ENCODE results near the gene PLAAT2. TPM values are rescaled to one million over a fixed set of nuclear protein-coding genes. Genes with fewer than 3 reads are reported as not detected.

PLAAT2 gene
- total and polyA plus RNA-seq, 4 donors, result 0.32 to 0.44 TPM; not detected in 2

- peaks cover 3 to 15% (median 8%) of the 10 kb centered on the region in 4 donors for H3K4me1 ChIP-seq (ENCODE audit: control insufficient read depth in 4 of 4, insufficient read depth in 4 of 4, low read length in 3 of 4)
- no peak overlapping the region for H3K27ac ChIP-seq (ENCODE audit: low read depth in 1 of 2, low read length in 2 of 2)
- no peaks in the 10 kb centered on the region for H3K36me3 ChIP-seq (ENCODE audit: control insufficient read depth in 4 of 4, insufficient read depth in 3 of 4, low read depth in 1 of 4, low read length in 3 of 4)
- DNase-seq (ENCODE audit: low spot score), result no peak
- TF ChIP-seq GABPA (IDR thresholded peaks at IDR 0.05 in 1 of 2, conservative IDR thresholded peaks at IDR 0.05 in 1 of 2) (no peak), EGR1 (IDR thresholded peaks at IDR 0.05; ENCODE audit: low read depth in 2 of 2) (no peak), FOXA1 (IDR thresholded peaks at IDR 0.05) (no peak), RXRA (IDR thresholded peaks at IDR 0.05) (no peak)
- H3K27me3 ChIP-seq (ENCODE audit: control insufficient read depth in 4 of 4, insufficient read depth in 4 of 4, low read length in 3 of 4), result no peaks in the 10 kb centered on the region
- H3K4me3 ChIP-seq (ENCODE audit: low read depth in 1 of 3, low read length in 3 of 3), result no peak overlapping the region
- 87% methylated on average over 7 of the region's 7 CpGs for WGBS
- no peaks in the 10 kb centered on the region for H3K9me3 ChIP-seq (ENCODE audit: control insufficient read depth in 4 of 4, low read length in 3 of 4)
- H3K9ac ChIP-seq (ENCODE audit: low read depth in 1 of 2, low read length in 2 of 2), result no peak overlapping the region
Measured at GRCh38 chr11:63564056-63564774, 1.0 kb upstream of the PLAAT2 start.

- no peak for DNase-seq (ENCODE audit: low spot score)
- Histone ChIP-seq H3K36me3 (ENCODE audit: control insufficient read depth in 4 of 4, insufficient read depth in 3 of 4, low read depth in 1 of 4, low read length in 3 of 4) (no peaks in the 10 kb centered on the region), H3K9me3 (ENCODE audit: control insufficient read depth in 4 of 4, low read length in 3 of 4) (no peaks in the 10 kb centered on the region), H3K27me3 (ENCODE audit: control insufficient read depth in 4 of 4, insufficient read depth in 4 of 4, low read length in 3 of 4) (no peaks in the 10 kb centered on the region), H3K9ac (ENCODE audit: low read depth in 1 of 2, low read length in 2 of 2) (no peak overlapping the region), H3K27ac (ENCODE audit: low read depth in 1 of 2, low read length in 2 of 2) (no peak overlapping the region), H3K4me3 (ENCODE audit: low read depth in 1 of 3, low read length in 3 of 3) (no peak overlapping the region), H3K4me1 (ENCODE audit: control insufficient read depth in 4 of 4, insufficient read depth in 4 of 4, low read length in 3 of 4) (peaks cover 0 to 6% (median 4%) of the 10 kb centered on the region in 4 donors)
- no peak for TF ChIP-seq RAD21 (IDR thresholded peaks at IDR 0.05)
- no peak for TF ChIP-seq TAF1 (conservative IDR thresholded peaks at IDR 0.05)
- TF ChIP-seq EGR1 (IDR thresholded peaks at IDR 0.05; ENCODE audit: low read depth in 2 of 2), result no peak
- TF ChIP-seq FOXA1 (IDR thresholded peaks at IDR 0.05), result no peak
- TF ChIP-seq SP1 (IDR thresholded peaks at IDR 0.05), result no peak
- no peak for TF ChIP-seq ATF3 (IDR thresholded peaks at IDR 0.05)
- no peak for TF ChIP-seq NR2F2 (IDR thresholded peaks at IDR 0.05)
- 76% methylated on average over 7 of the region's 7 CpGs for WGBS
Measured at GRCh38 chr11:63560506-63561180, 2.5 kb downstream of the PLAAT2 start.

- no peak overlapping the region for H3K9ac ChIP-seq (ENCODE audit: low read depth in 1 of 2, low read length in 2 of 2)
- TF ChIP-seq TAF1 (conservative IDR thresholded peaks at IDR 0.05) (no peak), EGR1 (IDR thresholded peaks at IDR 0.05; ENCODE audit: low read depth in 2 of 2) (no peak), HNF4G (IDR thresholded peaks at IDR 0.05) (no peak), NR2F2 (IDR thresholded peaks at IDR 0.05) (no peak), RAD21 (IDR thresholded peaks at IDR 0.05) (no peak), REST (IDR thresholded peaks at IDR 0.05) (no peak), ZBTB33 (IDR thresholded peaks at IDR 0.05) (no peak), YY1 (IDR thresholded peaks at IDR 0.05) (no peak), SP1 (IDR thresholded peaks at IDR 0.05) (no peak), CTCF (IDR thresholded peaks at IDR 0.05; ENCODE audit: low read depth, low read length, missing input control) (no peak), FOXA2 (IDR thresholded peaks at IDR 0.05) (no peak), HNF4A (conservative IDR thresholded peaks at IDR 0.05) (no peak), GABPA (IDR thresholded peaks at IDR 0.05 in 1 of 2, conservative IDR thresholded peaks at IDR 0.05 in 1 of 2) (no peak)
- H3K4me1 ChIP-seq (ENCODE audit: control insufficient read depth in 4 of 4, insufficient read depth in 4 of 4, low read length in 3 of 4), result peaks cover 0 to 6% (median under 1%) of the 10 kb centered on the region in 4 donors
- H3K9me3 ChIP-seq (ENCODE audit: control insufficient read depth in 4 of 4, low read length in 3 of 4), result no peaks in the 10 kb centered on the region
- H3K27ac ChIP-seq (ENCODE audit: low read depth in 1 of 2, low read length in 2 of 2), result no peak overlapping the region
- no peaks in the 10 kb centered on the region for H3K36me3 ChIP-seq (ENCODE audit: control insufficient read depth in 4 of 4, insufficient read depth in 3 of 4, low read depth in 1 of 4, low read length in 3 of 4)
- DNase-seq (ENCODE audit: low spot score), result no peak
- H3K27me3 ChIP-seq (ENCODE audit: control insufficient read depth in 4 of 4, insufficient read depth in 4 of 4, low read length in 3 of 4), result no peaks in the 10 kb centered on the region
- WGBS, result 93% methylated on average over 7 of the region's 7 CpGs
- no peak overlapping the region for H3K4me3 ChIP-seq (ENCODE audit: low read depth in 1 of 3, low read length in 3 of 3)
Measured at GRCh38 chr11:63558459-63559157, 4.6 kb downstream of the PLAAT2 start.
